GM18868 (cell line): ENCODE measurements around the gene ZNF462.

Experiments used
- ATAC-seq: cut with Tn5 transposase; IDR thresholded peaks from one replicate; pipeline ENCODE4 v1.9.1; 2021; ENCODE audit warnings: mild to moderate bottlenecking, moderate library complexity; ENCODE audit not compliant: unreplicated experiment

Gene ZNF462

GRCh38 chr9:106861640-106862109 lies 1.3 kb upstream of the ZNF462 start:
- ATAC-seq: no peak

DNA sequence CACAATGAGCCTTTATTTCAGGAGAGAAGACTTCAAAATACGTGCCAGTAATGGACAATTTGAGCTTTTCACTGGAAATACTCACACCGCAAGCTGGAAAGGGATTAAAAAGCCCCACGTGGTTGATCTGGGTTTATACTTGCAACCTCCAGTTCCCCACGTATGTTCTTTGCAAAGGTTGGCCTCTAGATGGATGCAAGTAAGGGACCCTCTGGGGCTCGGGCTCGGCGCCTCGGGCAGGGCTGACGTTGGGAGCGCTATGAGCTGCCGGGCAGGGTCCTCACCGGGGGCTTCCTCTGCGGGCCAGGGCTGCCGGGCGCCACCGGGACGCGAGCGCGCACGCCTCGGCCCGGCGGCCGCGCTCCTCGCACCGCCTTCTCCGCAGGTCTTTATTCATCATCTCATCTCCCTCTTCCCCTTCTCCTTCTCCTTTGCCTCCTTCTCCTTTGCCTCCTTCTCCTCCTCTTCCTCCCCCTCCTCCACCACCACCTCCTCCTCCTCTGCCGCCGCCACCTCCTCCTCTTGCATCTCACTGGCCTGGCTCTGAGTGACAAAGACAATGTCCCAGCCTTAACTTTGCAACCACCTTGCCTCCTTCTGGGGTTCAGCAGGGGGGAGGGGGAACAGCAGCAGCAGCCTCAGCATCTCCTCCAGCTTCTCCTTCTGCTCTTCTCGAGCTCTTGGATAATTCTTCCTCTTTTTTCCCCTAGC lies 701 bp upstream of the ZNF462 start:
- no peak for ATAC-seq

DNA sequence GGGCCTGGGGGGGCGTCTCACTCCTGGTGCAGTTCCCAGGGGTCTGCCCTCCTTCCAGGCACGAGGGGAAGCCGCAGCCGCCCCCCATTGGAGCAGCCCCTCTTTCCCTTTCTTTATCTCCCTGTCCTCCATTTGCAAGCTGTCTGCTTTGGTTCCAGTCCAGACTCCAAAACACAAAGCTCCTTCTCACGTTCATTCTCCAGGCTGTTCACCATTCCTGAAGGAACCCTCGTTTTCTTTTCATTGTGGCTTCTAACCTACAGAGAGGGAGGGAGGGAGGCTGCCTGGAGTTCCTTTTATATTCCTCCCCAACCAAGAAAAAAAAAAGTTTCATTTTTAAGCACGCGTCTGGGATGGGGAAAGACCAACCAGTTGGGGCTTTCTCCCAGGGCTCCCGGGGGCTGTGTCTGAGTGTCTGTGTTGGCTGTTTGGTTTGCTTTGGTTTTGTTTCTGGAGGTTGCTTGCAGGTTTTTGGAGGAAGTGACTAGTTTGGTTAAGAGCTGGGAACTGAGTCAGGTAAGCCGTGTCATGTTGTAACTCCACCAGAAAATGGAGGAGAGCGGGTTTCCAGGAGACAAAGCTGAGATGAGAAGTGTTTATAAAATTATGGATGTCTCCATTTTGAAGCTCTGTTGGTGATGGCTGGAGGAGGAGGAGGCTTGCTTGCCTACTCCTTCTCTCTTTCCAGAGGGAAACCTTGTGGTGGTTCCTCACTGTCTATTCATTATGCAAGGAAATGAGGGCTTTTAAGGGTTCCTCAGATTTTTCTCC lies 1.6 kb downstream of the ZNF462 start:
- ATAC-seq: no peak

DNA sequence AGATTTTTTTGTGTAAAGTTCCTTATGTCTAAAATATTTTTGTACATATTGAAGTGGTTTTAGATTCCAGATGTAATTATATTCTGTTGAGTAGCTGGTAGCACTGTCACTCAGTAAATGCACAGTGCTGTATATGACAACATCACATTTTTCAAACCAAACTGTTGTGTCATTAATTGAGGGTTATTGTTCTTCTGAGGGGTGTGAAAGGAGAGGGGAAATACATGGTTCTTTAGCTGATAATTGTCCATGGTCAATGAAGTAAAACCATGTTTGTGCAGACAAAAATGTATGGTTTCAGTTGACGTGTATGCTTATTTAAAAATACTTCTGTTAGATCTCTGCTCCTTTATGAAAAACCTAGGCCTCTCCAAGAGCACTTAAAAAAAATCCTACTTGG lies 3.3 kb downstream of the ZNF462 start:
- peak; percentile 50 for ATAC-seq

DNA sequence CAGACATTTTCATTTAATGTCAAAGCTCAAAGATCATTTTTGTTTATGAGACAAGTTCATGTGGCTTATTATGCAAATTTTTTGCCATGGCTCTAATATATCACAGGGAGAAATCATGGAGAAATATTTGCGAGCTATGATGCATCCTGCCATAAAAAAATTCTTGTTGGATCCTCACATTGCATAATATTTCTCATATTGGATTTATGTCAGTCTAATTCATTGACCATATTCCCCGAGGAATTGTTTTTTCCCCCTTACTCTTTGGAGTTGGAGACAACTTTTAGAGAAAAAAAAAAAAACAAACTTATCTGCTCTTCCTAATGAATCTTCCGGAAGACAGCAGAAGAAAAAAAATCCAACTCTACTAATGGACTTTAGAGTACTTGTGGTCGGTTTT lies 4.3 kb downstream of the ZNF462 start:
- ATAC-seq: no peak

DNA sequence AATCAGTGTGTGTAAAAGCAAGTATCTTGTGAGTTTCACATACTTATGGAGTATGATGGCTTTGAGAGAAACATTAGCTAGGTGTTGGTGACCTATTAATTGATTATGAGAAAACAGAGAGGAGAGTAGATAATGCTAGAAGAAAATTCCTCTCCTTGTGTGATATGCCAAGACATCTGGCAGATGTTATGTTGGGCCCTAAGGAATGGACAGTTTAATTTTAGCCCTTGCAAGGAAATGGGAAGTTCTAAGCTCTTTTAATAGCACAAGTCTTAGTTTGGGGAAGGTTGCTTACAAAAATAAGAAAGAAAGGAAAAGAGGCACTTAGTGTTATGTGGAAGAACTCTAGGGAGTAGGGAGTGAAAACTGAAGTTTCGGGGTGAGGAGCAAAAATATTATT lies 5.1 kb downstream of the ZNF462 start:
- no peak for ATAC-seq

GRCh38 chr9:106868565-106868964 lies 5.6 kb downstream of the ZNF462 start:
- ATAC-seq: no peak

DNA sequence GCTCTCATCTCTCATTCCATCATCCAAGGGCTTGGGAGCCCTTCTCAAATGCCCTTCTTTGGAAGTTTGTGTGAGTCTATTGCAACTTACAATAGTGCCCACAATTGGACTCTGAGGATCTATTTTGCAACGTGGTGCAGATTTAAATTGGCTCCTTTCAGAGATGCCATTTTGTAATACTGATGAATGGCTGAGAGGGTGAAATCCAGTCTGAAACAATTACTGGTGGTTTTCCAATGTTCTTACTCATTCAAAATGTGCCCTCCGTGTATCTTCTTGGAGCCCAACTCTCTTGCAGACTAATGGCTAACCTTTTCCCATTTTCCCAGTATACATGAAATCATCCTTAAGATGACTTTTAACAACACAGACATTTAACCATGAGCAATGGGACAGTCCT lies 6.1 kb downstream of the ZNF462 start:
- ATAC-seq: no peak

DNA sequence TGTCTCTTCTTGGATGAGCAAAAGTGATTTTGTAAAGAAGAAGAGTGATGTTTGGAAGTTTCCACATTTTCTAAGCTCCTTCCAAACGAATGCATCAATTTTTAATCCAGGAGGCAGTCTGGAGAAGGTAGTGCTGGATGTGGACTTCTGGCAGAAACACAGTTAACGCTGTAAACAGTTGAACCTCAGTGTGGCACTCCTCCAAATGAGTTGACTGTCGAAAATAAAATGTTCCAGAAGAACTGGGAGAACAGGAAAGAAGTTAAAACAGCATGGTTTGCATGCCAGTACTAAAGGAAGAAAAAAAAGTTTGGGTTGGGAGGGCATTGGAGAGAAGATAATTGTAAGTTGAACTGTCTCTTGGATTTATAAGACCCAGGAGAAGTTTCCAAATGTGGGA lies 6.5 kb downstream of the ZNF462 start:
- ATAC-seq: no peak

GRCh38 chr9:106872641-106873040 lies 9.7 kb downstream of the ZNF462 start:
- no peak for ATAC-seq

DNA sequence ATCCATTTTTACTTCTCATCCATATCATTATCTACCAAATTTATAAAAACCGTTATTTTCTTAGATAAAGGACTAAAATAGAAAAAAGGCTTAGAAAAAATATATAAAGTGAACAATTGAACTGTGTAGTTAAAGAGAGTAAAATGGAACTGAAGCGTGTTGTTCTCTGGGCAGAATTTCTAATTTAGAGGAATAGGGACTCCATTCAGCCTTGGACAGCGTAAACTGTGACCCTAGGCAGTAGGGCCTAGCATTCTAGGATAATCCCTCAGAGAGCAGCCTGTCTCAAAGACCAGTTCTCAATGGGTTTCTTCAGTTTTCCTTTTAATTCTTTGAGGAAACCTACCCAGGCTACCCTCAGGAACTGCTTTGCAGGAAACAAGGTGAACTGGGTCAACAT lies 11.1 kb downstream of the ZNF462 start:
- ATAC-seq: no peak

- no peak for ATAC-seq
These were observed 11.7 kb downstream of the ZNF462 start for GRCh38 chr9:106874652-106875051.

DNA sequence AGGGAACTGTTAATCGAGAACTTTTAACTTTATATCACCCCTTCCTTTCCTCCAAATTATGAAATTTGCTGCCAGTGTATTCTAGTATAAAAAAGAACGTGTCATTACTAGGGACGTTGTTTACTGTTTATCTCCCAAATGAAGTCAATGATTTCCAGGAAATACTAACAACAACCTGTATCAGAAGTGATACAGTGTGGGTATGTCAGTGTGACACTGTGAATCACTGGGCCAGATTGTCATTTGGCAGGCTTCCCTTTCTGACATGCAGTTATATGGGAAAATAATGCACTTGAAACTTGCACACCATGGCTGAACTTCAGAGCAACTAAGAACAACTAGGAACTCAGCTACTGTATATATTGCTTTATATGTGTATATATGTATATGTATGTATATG lies 12.6 kb downstream of the ZNF462 start:
- ATAC-seq: no peak

GRCh38 chr9:106877345-106877744 lies 14.4 kb downstream of the ZNF462 start:
- no peak for ATAC-seq

DNA sequence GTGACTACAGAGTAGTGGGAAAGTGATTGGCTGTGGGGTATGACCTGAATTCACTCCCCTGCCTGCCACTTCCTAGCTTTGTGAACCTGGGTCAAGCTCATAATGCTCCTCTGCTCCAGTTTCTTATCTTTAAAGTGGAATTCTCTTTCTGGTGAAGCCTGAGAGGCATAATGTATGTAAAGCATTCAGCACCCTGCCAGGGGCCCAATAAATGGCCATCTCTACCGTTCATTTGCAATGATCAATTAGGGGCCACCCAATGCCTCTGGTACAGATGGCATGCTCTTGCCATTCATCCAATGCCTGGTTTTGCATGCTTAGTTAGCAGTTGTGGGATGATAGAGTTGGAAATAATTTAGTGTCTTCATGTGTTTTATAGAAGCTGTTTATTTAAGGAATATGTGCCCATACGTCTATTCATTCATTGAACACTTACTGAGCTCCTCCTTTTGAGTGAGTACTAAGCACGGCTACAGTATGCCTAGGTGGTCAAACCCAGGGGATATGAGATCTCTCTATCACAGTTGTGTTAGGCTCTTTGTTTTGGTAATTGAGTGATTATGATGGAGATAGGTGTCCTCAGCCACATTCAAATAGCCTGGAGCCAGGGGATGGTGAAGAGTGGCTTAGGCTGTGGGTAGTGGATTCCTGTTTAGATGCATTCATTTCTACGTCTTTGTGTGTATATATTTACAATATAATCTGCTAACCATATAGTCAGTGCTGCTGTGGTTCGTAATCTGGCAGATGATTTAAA lies 15.3 kb downstream of the ZNF462 start:
- ATAC-seq: no peak

DNA sequence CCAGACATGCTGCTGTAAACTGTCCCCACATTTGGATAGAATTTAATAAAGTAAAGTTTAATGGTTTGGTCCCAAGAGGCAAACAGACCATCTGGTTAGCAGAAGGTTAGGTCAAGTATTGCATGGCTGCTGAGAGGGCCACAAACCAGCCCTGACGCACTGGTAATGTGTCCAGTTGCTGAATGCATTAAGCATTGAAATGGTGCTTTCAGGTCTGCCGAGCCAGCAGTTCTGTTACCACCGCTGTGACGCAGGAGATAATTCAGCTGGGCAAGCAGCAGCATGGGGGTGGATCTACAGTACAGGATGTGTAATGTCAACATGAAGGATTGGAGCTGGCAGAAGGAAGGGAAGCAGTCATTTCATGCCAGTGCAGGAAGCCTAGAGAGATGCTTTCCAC lies 16.0 kb downstream of the ZNF462 start:
- ATAC-seq: no peak

DNA sequence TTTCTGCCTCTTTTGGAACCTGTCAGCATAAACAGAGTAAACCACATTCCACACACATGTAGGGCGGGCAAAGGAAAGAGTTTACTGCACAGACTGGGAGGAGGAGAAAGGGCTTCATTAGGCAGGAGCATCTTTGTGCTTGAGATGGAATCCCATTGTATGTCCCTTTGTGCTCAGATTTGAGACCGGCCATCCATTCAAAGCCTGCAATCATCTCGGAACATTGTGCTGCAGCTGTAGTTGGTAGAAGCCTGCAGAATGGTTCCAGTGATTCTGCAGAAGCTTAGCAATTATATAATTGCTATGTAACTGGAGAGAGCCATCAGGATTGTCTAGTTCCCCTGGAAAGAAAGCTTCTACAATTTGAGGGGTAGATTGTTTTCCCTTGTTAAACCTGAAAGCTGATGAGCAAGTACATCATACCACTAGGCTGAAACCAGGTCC lies 16.5 kb downstream of the ZNF462 start:
- no peak for ATAC-seq

GRCh38 chr9:106880081-106880480 lies 17.1 kb downstream of the ZNF462 start:
- no peak for ATAC-seq

DNA sequence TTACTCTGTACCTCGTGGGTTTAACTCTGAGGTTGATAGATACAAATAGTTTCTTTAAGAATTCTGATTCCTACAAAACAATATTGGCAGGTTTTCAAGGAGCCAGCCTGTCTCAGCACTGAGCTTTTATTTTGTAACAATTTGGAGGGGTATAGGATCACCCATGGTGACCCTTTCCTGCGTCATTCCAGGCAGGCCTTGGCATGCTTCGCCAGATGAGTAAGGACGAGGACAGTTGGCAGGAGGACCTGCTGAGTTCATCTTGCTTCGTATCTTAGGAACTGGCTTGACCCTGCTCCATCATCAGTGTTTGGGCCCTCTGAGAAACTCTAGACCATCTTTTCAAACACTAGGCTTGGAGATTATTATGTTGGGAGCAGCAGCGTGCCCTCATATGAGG lies 17.9 kb downstream of the ZNF462 start:
- no peak for ATAC-seq

DNA sequence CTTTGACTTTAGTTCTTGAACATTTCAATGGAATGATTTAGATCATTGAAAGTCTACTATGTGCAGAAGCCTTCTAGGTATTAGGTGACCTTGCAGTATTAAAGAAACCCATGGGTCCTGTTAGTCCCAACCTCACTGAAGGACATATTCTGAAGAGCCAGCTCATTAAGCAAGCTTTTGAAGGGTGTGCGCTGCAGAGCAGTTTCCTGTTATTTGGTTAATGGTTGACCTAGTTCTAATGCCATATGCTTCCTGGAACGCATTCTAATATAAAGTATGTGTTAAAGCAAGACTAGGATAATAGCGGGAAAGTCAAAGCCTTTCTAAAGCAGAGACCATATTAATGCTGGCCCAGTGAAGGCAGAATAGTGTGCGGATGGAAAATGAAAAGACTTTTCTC lies 20.1 kb downstream of the ZNF462 start:
- ATAC-seq: no peak

- no peak for ATAC-seq
These were observed 20.7 kb downstream of the ZNF462 start for GRCh38 chr9:106883626-106884190.
